Immature natural killer cell (primary cell): ENCODE measurements around the gene RAB3D. TPM values are rescaled to one million over a fixed set of nuclear protein-coding genes. Genes with fewer than 3 reads are reported as not detected.
"Not testable (repeated sequence)": the region's sequence is repeated elsewhere in the genome, so short reads cannot be mapped to it uniquely, and the experiment has no call there.

Experiments used
- DNase-seq, 3 donors: peaks; one replicate each; pipeline ENCODE4 v3.0.0; 2022; ENCODE audit warnings: mixed read lengths in 1 of 3
- H3K27ac Mint-ChIP-seq, 6 donors: one replicate each; pipeline ENCODE4 v1.8.0; 2020; ENCODE audit warnings: mixed read lengths in 6 of 6, mild to moderate bottlenecking in 5 of 6, inconsistent platforms in 4 of 6, moderate library complexity in 3 of 6
- H3K27me3 Mint-ChIP-seq, 3 donors: one replicate each; pipeline ENCODE4 v1.8.0; 2020 to 2021; ENCODE audit warnings: low read depth in 3 of 3, mild to moderate bottlenecking in 3 of 3, mixed read lengths in 3 of 3, moderate library complexity in 3 of 3, inconsistent platforms in 1 of 3
- H3K36me3 Mint-ChIP-seq, 3 donors: one replicate each; pipeline ENCODE4 v1.8.0; 2020; ENCODE audit warnings: mixed read lengths in 3 of 3, inconsistent platforms in 2 of 3, mild to moderate bottlenecking in 2 of 3
- H3K4me1 Mint-ChIP-seq, 2 donors: one replicate each; pipeline ENCODE4 v1.8.0; 2020; ENCODE audit warnings: inconsistent platforms in 2 of 2, mild to moderate bottlenecking in 2 of 2, mixed read lengths in 2 of 2, moderate library complexity in 1 of 2
- H3K4me3 Mint-ChIP-seq, 5 donors: one replicate each; pipeline ENCODE4 v1.8.0; 2020; ENCODE audit warnings: mild to moderate bottlenecking in 5 of 5, mixed read lengths in 5 of 5, inconsistent platforms in 3 of 5, moderate library complexity in 3 of 5
- H3K9me3 Mint-ChIP-seq, 6 donors: one replicate each; pipeline ENCODE4 v1.8.0; 2020; ENCODE audit warnings: mild to moderate bottlenecking in 6 of 6, mixed read lengths in 6 of 6, inconsistent platforms in 4 of 6, moderate library complexity in 3 of 6
- polyA plus RNA-seq, 3 donors: library from polyadenylated mRNA; unstranded; fragments of 300-500 nt; fragmentation: Illumina TruSeq; gene quantifications; one replicate each; pipeline ENCODE4 v1.2.3, GENCODE V29; 2021

Gene RAB3D
- polyA plus RNA-seq, 3 donors from 2014 or later, result 1.6 to 2.9 (median 2.2) TPM

GRCh38 chr19:11340099-11340467, 626 bp upstream of the RAB3D start:
- H3K27ac Mint-ChIP-seq, result peak overlapping the region in 3 of 6 donors; percentile 34 to 70 (median 39)
- not testable (repeated sequence) for DNase-seq, H3K9me3 Mint-ChIP-seq, H3K27me3 Mint-ChIP-seq
- H3K4me3 Mint-ChIP-seq, result peak overlapping the region; percentile 78 to 83 (median 80)
- H3K4me1 Mint-ChIP-seq, result peaks cover 35 to 36% of the 10 kb centered on the region in 2 donors
- peaks cover 6 to 12% (median 7%) of the 10 kb centered on the region in 3 donors for H3K36me3 Mint-ChIP-seq

- Mint-ChIP-seq H3K4me1 (peaks cover 29 to 32% of the 10 kb centered on the region in 2 donors), H3K4me3 (peak overlapping the region; percentile 49 to 83 (median 80)), H3K27ac (peak overlapping the region; percentile 2 to 74 (median 20)), H3K36me3 (peaks cover 8 to 15% (median 12%) of the 10 kb centered on the region in 3 donors), H3K9me3 (peaks cover 0 to 2% (median 0%) of the 10 kb centered on the region in 6 donors), H3K27me3 (peaks cover 0 to 2% (median 1%) of the 10 kb centered on the region in 3 donors)
- no peak for DNase-seq
Observed at GRCh38 chr19:11338569-11339253, 746 bp downstream of the RAB3D start.

- peaks cover 0 to 2% (median 0%) of the 10 kb centered on the region in 6 donors for H3K9me3 Mint-ChIP-seq
- peaks cover 0 to 2% (median 1%) of the 10 kb centered on the region in 3 donors for H3K27me3 Mint-ChIP-seq
- H3K27ac Mint-ChIP-seq, result peak overlapping the region in 4 of 6 donors; percentile 23 to 74 (median 64)
Observed at GRCh38 chr19:11338121-11338520, 1.3 kb downstream of the RAB3D start.

GRCh38 chr19:11337080-11337479, 2.4 kb downstream of the RAB3D start:
- peaks cover 0 to 2% (median 0%) of the 10 kb centered on the region in 6 donors for H3K9me3 Mint-ChIP-seq
- H3K4me1 Mint-ChIP-seq, result peaks cover 29 to 32% of the 10 kb centered on the region in 2 donors
- H3K4me3 Mint-ChIP-seq, result peak overlapping the region; percentile 48 to 66 (median 56)
- H3K27me3 Mint-ChIP-seq, result peaks cover 0 to 3% (median 0%) of the 10 kb centered on the region in 3 donors
- H3K27ac Mint-ChIP-seq, result peak overlapping the region; percentile 50 to 78 (median 65)
- peak in 1 of 3 donors; percentile 23 for DNase-seq
- peaks cover 12 to 15% (median 13%) of the 10 kb centered on the region in 3 donors for H3K36me3 Mint-ChIP-seq

More at GRCh38 chr19:11338121-11338520, 1.3 kb downstream of the RAB3D start:
- Mint-ChIP-seq H3K4me1 (peaks cover 29 to 32% of the 10 kb centered on the region in 2 donors), H3K36me3 (peaks cover 12 to 15% (median 13%) of the 10 kb centered on the region in 3 donors), H3K4me3 (peak overlapping the region; percentile 9 to 66 (median 48))
- no peak for DNase-seq

GRCh38 chr19:11335449-11336146, 3.9 kb downstream of the RAB3D start:
- H3K36me3 Mint-ChIP-seq, result peaks cover 12 to 15% (median 13%) of the 10 kb centered on the region in 3 donors
- peaks cover 29 to 32% of the 10 kb centered on the region in 2 donors for H3K4me1 Mint-ChIP-seq
- peaks cover 0 to 2% (median 0%) of the 10 kb centered on the region in 3 donors for H3K27me3 Mint-ChIP-seq
- peaks cover 0 to 2% (median 0%) of the 10 kb centered on the region in 6 donors for H3K9me3 Mint-ChIP-seq
- H3K4me3 Mint-ChIP-seq, result no peak overlapping the region
- DNase-seq, result no peak
- no peak overlapping the region for H3K27ac Mint-ChIP-seq

GRCh38 chr19:11333838-11334237, 5.6 kb downstream of the RAB3D start:
- Mint-ChIP-seq H3K36me3 (peaks cover 13 to 15% (median 15%) of the 10 kb centered on the region in 3 donors), H3K4me1 (peaks cover 21 to 22% of the 10 kb centered on the region in 2 donors)
- not testable (repeated sequence) for H3K9me3 Mint-ChIP-seq, H3K4me3 Mint-ChIP-seq, H3K27ac Mint-ChIP-seq, H3K27me3 Mint-ChIP-seq, DNase-seq

- Mint-ChIP-seq H3K4me1 (peaks cover 10 to 12% of the 10 kb centered on the region in 2 donors), H3K4me3 (no peak overlapping the region), H3K27me3 (peaks cover 0 to 2% (median 0%) of the 10 kb centered on the region in 3 donors), H3K36me3 (peaks cover 13 to 15% (median 15%) of the 10 kb centered on the region in 3 donors), H3K9me3 (peaks cover 0 to 2% (median 0%) of the 10 kb centered on the region in 6 donors), H3K27ac (no peak overlapping the region)
- DNase-seq, result no peak
Observed at GRCh38 chr19:11332822-11333221, 6.6 kb downstream of the RAB3D start.

GRCh38 chr19:11331502-11331901, 8.0 kb downstream of the RAB3D start:
- DNase-seq, result no peak
- Mint-ChIP-seq H3K4me1 (peaks cover 0 to 1% of the 10 kb centered on the region in 2 donors), H3K4me3 (no peak overlapping the region), H3K27me3 (peaks cover 0 to 2% (median 0%) of the 10 kb centered on the region in 3 donors), H3K27ac (no peak overlapping the region), H3K9me3 (peaks cover 0 to 2% (median 0%) of the 10 kb centered on the region in 6 donors), H3K36me3 (peaks cover 15 to 22% (median 17%) of the 10 kb centered on the region in 3 donors)

- peaks cover 0 to 2% (median 0%) of the 10 kb centered on the region in 3 donors for H3K27me3 Mint-ChIP-seq
- H3K4me1 Mint-ChIP-seq, result peaks cover 0 to 3% of the 10 kb centered on the region in 2 donors
- DNase-seq, result no peak
- H3K36me3 Mint-ChIP-seq, result peaks cover 4 to 16% (median 10%) of the 10 kb centered on the region in 3 donors
- no peak overlapping the region for H3K4me3 Mint-ChIP-seq
- peaks cover 0 to 2% (median 0%) of the 10 kb centered on the region in 6 donors for H3K9me3 Mint-ChIP-seq
- no peak overlapping the region for H3K27ac Mint-ChIP-seq
Observed at GRCh38 chr19:11330127-11330526, 9.3 kb downstream of the RAB3D start.

- no peak overlapping the region for H3K4me3 Mint-ChIP-seq
- no peak for DNase-seq
- H3K4me1 Mint-ChIP-seq, result peaks cover 28 to 34% of the 10 kb centered on the region in 2 donors
- H3K27ac Mint-ChIP-seq, result peak overlapping the region in 2 of 6 donors; percentile 7 to 12
- no peaks in the 10 kb centered on the region for H3K9me3 Mint-ChIP-seq
- peaks cover 2 to 4% (median 4%) of the 10 kb centered on the region in 3 donors for H3K27me3 Mint-ChIP-seq
- peaks cover 0 to 10% (median 4%) of the 10 kb centered on the region in 3 donors for H3K36me3 Mint-ChIP-seq
Observed at GRCh38 chr19:11325544-11325943, 13.9 kb downstream of the RAB3D start.

- Mint-ChIP-seq H3K27ac (peak overlapping the region; percentile 85 to 94 (median 92)), H3K9me3 (no peaks in the 10 kb centered on the region), H3K36me3 (peaks cover 0 to 7% (median 4%) of the 10 kb centered on the region in 3 donors), H3K27me3 (peaks cover 4% of the 10 kb centered on the region in 3 donors), H3K4me3 (peak overlapping the region in 1 of 5 donors; percentile 72), H3K4me1 (peaks cover 28 to 35% of the 10 kb centered on the region in 2 donors)
- no peak for DNase-seq
Observed at GRCh38 chr19:11324748-11325389, 14.6 kb downstream of the RAB3D start.

- peak; percentile 57 to 65 (median 61) for DNase-seq
- Mint-ChIP-seq H3K36me3 (peaks cover 0 to 7% (median 4%) of the 10 kb centered on the region in 3 donors), H3K4me1 (peaks cover 28 to 35% of the 10 kb centered on the region in 2 donors), H3K9me3 (no peaks in the 10 kb centered on the region), H3K4me3 (peak overlapping the region; percentile 68 to 76 (median 74)), H3K27me3 (peaks cover 4% of the 10 kb centered on the region in 3 donors), H3K27ac (peak overlapping the region; percentile 85 to 94 (median 92))
Observed at GRCh38 chr19:11324079-11324661, 15.3 kb downstream of the RAB3D start.

GRCh38 chr19:11323601-11324078, 15.8 kb downstream of the RAB3D start:
- Mint-ChIP-seq H3K4me3 (peak overlapping the region; percentile 68 to 76 (median 74)), H3K27ac (peak overlapping the region; percentile 85 to 94 (median 92)), H3K9me3 (no peaks in the 10 kb centered on the region)

More at GRCh38 chr19:11323601-11324078, 15.8 kb downstream of the RAB3D start:
- no peak for DNase-seq
- peaks cover 0 to 7% (median 4%) of the 10 kb centered on the region in 3 donors for H3K36me3 Mint-ChIP-seq
- H3K4me1 Mint-ChIP-seq, result peaks cover 32 to 39% of the 10 kb centered on the region in 2 donors
- H3K27me3 Mint-ChIP-seq, result peaks cover 4% of the 10 kb centered on the region in 3 donors
